Body of pancreas (tissue), 4 donors: ENCODE measurements around the gene ZNF322. TPM values are rescaled to one million over a fixed set of nuclear protein-coding genes. Genes with fewer than 3 reads are reported as not detected.

Source experiments
- ATAC-seq: fragments of 150-250 bp; one replicate; pipeline ENCODE4 v1.9.1; 2016
- DNase-seq, 4 donors: peaks; one replicate each; pipeline ENCODE4 v3.0.0-alpha.2; 2019
- H3K27ac ChIP-seq, 4 donors: fragments of 200-600 bp; sonication (generic); 1 replicate in 3 of 4; 2 replicates in 1 of 4; pipeline versions ENCODE4 v1.5.1 to v1.6.1; 2016 to 2019; ENCODE audit warnings: mild to moderate bottlenecking in 1 of 4, mixed read lengths in 1 of 4, moderate library complexity in 1 of 4
- H3K27me3 ChIP-seq, 2 donors: fragments of 200-600 bp; sonication (generic); one replicate each; pipeline ENCODE4 v1.6.0; 2016; ENCODE audit warnings: mild to moderate bottlenecking in 1 of 2
- H3K36me3 ChIP-seq, 2 donors: fragments of 200-600 bp; sonication (generic); replicated peaks in 1 of 2; 2 replicates each; pipeline ENCODE4 v1.5.1; 2016; ENCODE audit warnings: low read depth in 2 of 2; ENCODE audit not compliant: insufficient read depth in 1 of 2
- H3K4me1 ChIP-seq: fragments of 200-600 bp; sonication (generic); one replicate; pipeline ENCODE4 v1.6.0; 2016
- H3K4me3 ChIP-seq, 2 donors: fragments of 200-600 bp; sonication (generic); 1 replicate in 1 of 2; 2 replicates in 1 of 2; pipeline ENCODE4 v1.5.1; 2016 to 2019
- H3K9me3 ChIP-seq, 3 donors: fragments of 200-600 bp; sonication (generic); 1 replicate in 2 of 3; 2 replicates in 1 of 3; pipeline ENCODE4 v1.5.1; 2016
- CTCF ChIP-seq, 7 experiments: fragments of 450-650 bp in 4 of 7; fragments of 200-600 bp in 3 of 7; sonication (generic) in 3 of 7; IDR thresholded peaks; one replicate each; pipeline ENCODE4 v1.5.1; 2016 to 2019; ENCODE audit warnings: antibody characterized with exemption in 7 of 7
- POLR2A ChIP-seq, 3 donors: fragments of 450-650 bp; IDR thresholded peaks; one replicate each; pipeline ENCODE4 v1.6.1; 2016; ENCODE audit warnings: antibody characterized with exemption in 3 of 3, mild to moderate bottlenecking in 2 of 3
- WGBS, 2 donors: methylation state at CpG; one replicate each; pipeline ENCODE4 v1.1.5; 2017; 5-methylcytosine and 5-hydroxymethylcytosine counted together
- intact Hi-C: fragments of 100-400 bp; cut with DNase I; formaldehyde crosslinking; loops from one replicate; pipeline ENCODE4 v1.15.1; 2023
- total RNA-seq, 2 donors: library from RNA; depleted of rRNA; stranded (reverse); fragments of >200 nt; gene quantifications; one replicate each; pipeline ENCODE4 v1.1.0, GENCODE V29; 2016

The ZNF322 gene
- total RNA-seq, 2 donors from 2014 or later: 6.6 to 9.3 TPM

- ATAC-seq: no peak
- Histone ChIP-seq H3K9me3 (no peaks in the 10 kb centered on the region), H3K36me3 (peaks cover 0 to 3% of the 10 kb centered on the region in 2 donors), H3K4me1 (peaks cover 21% of the 10 kb centered on the region), H3K27ac (peak overlapping the region; percentile 64 to 89 (median 74)), H3K27me3 (no peaks in the 10 kb centered on the region), H3K4me3 (peak overlapping the region; percentile 96 to 97)
- intact Hi-C loops: loop anchor here (10.0 kb wide), 1 partner anchor 253 kb away; no protein-coding TSS in a partner anchor
- WGBS, 2 donors: 0 to 1% methylated on average over 8 to 10 of the region's 10 CpGs
- no peak for TF ChIP-seq POLR2A (IDR thresholded peaks at IDR 0.05)
- TF ChIP-seq CTCF (IDR thresholded peaks at IDR 0.05): no peak
- DNase-seq: no peak
Observed at GRCh38 chr6:26597389-26597766, 62.2 kb downstream of the ZNF322 start.

DNA sequence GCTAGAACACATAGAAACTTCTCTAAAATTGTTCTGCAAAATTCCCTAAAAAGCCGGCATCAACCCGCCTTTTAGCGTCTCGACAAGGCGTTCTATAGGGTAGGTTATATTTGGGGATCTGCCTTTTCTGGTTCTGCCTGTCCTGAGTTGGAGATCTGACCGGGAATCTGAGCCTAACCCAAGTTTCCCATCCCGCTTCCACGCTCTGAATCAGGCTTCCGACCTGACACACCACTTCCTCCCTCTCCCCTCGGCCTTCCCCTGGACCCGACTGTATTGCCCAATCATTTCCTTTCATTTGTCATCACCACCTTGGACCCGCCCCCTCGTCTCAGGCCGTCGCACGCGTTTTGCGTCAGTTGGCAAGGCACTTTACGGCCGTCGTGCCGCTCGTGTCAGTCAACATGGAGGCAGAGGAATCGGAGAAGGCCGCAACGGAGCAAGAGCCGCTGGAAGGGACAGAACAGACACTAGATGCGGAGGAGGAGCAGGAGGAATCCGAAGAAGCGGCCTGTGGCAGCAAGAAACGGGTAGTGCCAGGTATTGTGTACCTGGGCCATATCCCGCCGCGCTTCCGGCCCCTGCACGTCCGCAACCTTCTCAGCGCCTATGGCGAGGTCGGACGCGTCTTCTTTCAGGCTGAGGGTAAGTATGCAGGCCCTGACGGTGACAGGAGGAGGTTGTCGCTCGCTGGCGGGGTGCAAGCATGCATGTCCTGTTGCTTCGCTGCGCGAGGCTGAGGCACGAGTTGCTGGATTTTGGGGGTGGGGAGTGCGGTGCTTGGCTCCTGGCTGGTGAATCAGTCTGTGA, 62.8 kb downstream of the ZNF322 start, which contains the start of gene ABT1:
Gene ABT1 (plus strand): TSS at position 375 of the 810 bp plus-strand sequence. CDS start 30 bp downstream, at position 405.
- peak within 1 kb of the TSS; percentile 64 to 89 (median 74) for H3K27ac ChIP-seq
- intact Hi-C loops: loop anchor here (10.0 kb wide), 1 partner anchor 252 kb away; no protein-coding TSS in a partner anchor
- TF ChIP-seq POLR2A (IDR thresholded peaks at IDR 0.05) (peak; percentile 57 to 90 (median 86)), CTCF (IDR thresholded peaks at IDR 0.05) (no peak)
- H3K9me3 ChIP-seq: no peaks in the 10 kb centered on the region
- ATAC-seq (peak; percentile 98), DNase-seq (peak; percentile 98 to 99 (median 98))
- H3K36me3 ChIP-seq: peaks cover 0 to 3% of the 10 kb centered on the region in 2 donors
- H3K4me1 ChIP-seq: peaks cover 21% of the 10 kb centered on the region
- H3K4me3 ChIP-seq: peak within 1 kb of the TSS; percentile 96 to 97
- WGBS, 2 donors: 0% methylated on average over 39 to 51 of the region's 51 CpGs
- no peaks in the 10 kb centered on the region for H3K27me3 ChIP-seq

DNA sequence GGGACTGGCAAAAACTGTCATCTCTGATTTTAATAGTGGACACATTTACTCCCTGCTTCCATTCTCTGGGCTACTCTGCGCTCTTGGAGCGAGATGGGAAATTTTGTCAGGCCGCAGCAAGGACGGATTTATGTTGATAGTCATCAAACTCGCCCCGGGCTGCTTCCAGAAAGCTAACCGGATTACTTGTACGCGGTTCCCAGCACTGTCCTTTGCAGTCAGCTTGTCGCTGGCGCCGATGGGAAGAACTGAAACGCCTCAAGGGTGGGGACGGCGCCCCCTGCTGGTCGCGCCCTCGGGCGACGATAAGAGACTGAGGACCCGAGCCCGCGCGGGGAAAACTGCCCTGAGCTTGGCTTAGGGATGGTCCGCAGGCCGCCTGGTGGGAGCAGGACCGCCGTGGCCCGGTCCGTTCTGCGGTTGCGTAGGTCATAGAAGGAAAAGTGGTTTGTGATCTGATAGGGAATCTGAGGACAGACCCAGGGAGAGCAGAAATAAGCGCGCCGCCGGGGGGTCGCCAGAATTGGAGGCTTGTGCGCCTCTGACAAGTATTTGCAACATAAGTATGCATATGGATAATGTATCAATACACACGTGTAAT, 63.8 kb downstream of the ZNF322 start:
- 0 to 2% methylated on average over 17 to 39 of the region's 39 CpGs for WGBS, 2 donors
- H3K27me3 ChIP-seq: no peaks in the 10 kb centered on the region
- ATAC-seq (peak; percentile 78), DNase-seq (peak; percentile 88 to 95 (median 90))
- peak overlapping the region in 3 of 4 donors; percentile 29 to 89 (median 52) for H3K27ac ChIP-seq
- TF ChIP-seq POLR2A (IDR thresholded peaks at IDR 0.05): peak in 1 of 3 donors; percentile 5
- peak; percentile 81 to 97 (median 92) for TF ChIP-seq CTCF (IDR thresholded peaks at IDR 0.05)
- H3K36me3 ChIP-seq: peaks cover 0 to 3% of the 10 kb centered on the region in 2 donors
- no peaks in the 10 kb centered on the region for H3K9me3 ChIP-seq
- H3K4me1 ChIP-seq: peaks cover 21% of the 10 kb centered on the region
- peak overlapping the region in 1 of 2 donors; percentile 25 for H3K4me3 ChIP-seq
- intact Hi-C loops: loop anchor here (10.0 kb wide), 1 partner anchor 251 kb away; no protein-coding TSS in a partner anchor

DNA sequence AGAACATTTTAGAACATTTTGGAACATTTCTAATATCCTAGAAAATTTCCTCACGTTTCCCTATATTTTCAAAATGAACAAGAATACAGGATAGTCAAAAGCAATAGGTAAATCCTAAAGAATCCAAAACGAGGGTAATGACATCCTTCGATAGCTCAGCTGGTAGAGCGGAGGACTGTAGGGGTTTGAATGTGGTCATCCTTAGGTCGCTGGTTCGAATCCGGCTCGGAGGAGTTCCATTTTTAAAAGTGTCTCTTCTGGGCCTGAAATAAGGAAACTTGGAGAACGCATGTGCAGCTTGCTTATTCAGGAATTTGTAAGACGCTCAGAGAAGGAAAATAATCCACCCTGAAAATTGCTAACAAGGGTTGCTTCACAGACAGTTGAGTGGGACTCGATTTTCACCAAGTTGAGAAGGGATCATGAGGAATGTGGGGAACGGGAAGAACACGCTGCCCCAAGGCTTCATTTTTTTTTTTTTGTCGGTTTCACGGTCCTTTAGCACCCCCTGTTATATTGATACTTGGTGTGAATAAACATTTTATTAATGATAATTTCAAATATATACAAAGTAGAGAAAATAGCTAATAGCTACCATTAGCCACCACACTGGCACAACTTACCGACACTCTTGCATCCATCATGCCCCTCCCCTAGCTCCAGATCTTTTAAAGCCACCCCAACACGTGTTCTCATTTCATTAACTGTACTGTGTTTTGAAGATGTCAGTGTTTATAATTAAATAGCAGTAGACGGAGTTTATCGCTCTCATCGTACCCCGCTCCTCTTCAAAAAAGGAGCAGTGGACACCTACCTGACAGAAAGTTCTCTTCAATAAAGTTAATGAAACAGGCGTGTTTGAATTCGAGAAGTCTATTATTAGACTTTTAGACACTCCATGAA, 64.6 kb downstream of the ZNF322 start:
- Histone ChIP-seq H3K27me3 (no peaks in the 10 kb centered on the region), H3K36me3 (peaks cover 0 to 3% of the 10 kb centered on the region in 2 donors), H3K4me1 (peaks cover 21% of the 10 kb centered on the region), H3K9me3 (no peaks in the 10 kb centered on the region), H3K27ac (peak overlapping the region in 1 of 4 donors; percentile 52), H3K4me3 (no peak overlapping the region)
- DNase-seq: no peak
- intact Hi-C loops: loop anchor here (10.0 kb wide), 1 partner anchor 250 kb away; no protein-coding TSS in a partner anchor
- TF ChIP-seq CTCF (IDR thresholded peaks at IDR 0.05): no peak
- ATAC-seq: no peak
- 20 to 26% methylated on average over 23 of the region's 23 CpGs for WGBS, 2 donors
